Measurements from ENCODE around the gene NAA30.

Gene NAA30

GRCh38 chr14:57400556-57401494, 10.4 kb downstream of the NAA30 start:
- DNase-seq, result no peak

- no peak for DNase-seq
Measured at GRCh38 chr14:57401501-57401900, 11.1 kb downstream of the NAA30 start.

GRCh38 chr14:57402173-57402852, 11.9 kb downstream of the NAA30 start:
- no peak for DNase-seq

- DNase-seq, result no peak
Measured at GRCh38 chr14:57403521-57403864, 13.1 kb downstream of the NAA30 start.

- DNase-seq, result no peak
Measured at GRCh38 chr14:57405562-57405961, 15.2 kb downstream of the NAA30 start.

GRCh38 chr14:57408037-57408436, 17.7 kb downstream of the NAA30 start:
- DNase-seq, result no peak

GRCh38 chr14:57408634-57409033, 18.2 kb downstream of the NAA30 start:
- DNase-seq, result no peak

GRCh38 chr14:57412341-57412740, 22.0 kb downstream of the NAA30 start:
- DNase-seq, result no peak

GRCh38 chr14:57413849-57414248, 23.5 kb downstream of the NAA30 start:
- DNase-seq, result no peak

- no peak for DNase-seq
Measured at GRCh38 chr14:57417228-57417627, 26.8 kb downstream of the NAA30 start.

- DNase-seq, result no peak
Measured at GRCh38 chr14:57418999-57419398, 28.6 kb downstream of the NAA30 start.

- DNase-seq, result no peak
Measured at GRCh38 chr14:57420033-57420432, 29.6 kb downstream of the NAA30 start.

- DNase-seq, result no peak
Measured at GRCh38 chr14:57420986-57421385, 30.6 kb downstream of the NAA30 start.

- no peak for DNase-seq
Measured at GRCh38 chr14:57435923-57436322, 45.5 kb downstream of the NAA30 start.

GRCh38 chr14:57461777-57462320, 71.5 kb downstream of the NAA30 start:
- no peak for DNase-seq

GRCh38 chr14:57462551-57462950, 72.2 kb downstream of the NAA30 start:
- no peak for DNase-seq

GRCh38 chr14:57464008-57464730, 73.8 kb downstream of the NAA30 start:
- no peak for DNase-seq
